ENCODE results near the gene BCAS4. TPM values are rescaled to one million over a fixed set of nuclear protein-coding genes. Genes with fewer than 3 reads are reported as not detected.
A peak's percentile ranks its signal among the peaks of the same experiment; 100 is the strongest.
"Not testable (repeated sequence)": the region's sequence is repeated elsewhere in the genome, so short reads cannot be mapped to it uniquely, and the experiment has no call there.

BCAS4 gene, protein sequence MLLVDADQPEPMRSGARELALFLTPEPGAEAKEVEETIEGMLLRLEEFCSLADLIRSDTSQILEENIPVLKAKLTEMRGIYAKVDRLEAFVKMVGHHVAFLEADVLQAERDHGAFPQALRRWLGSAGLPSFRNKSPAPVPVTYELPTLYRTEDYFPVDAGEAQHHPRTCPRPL
- 1 to 10 TPM; 4.2 to 6.9 (median 5.4) TPM for polyA plus RNA-seq (ENCODE audit: insufficient read length in 4 of 4)

DNA sequence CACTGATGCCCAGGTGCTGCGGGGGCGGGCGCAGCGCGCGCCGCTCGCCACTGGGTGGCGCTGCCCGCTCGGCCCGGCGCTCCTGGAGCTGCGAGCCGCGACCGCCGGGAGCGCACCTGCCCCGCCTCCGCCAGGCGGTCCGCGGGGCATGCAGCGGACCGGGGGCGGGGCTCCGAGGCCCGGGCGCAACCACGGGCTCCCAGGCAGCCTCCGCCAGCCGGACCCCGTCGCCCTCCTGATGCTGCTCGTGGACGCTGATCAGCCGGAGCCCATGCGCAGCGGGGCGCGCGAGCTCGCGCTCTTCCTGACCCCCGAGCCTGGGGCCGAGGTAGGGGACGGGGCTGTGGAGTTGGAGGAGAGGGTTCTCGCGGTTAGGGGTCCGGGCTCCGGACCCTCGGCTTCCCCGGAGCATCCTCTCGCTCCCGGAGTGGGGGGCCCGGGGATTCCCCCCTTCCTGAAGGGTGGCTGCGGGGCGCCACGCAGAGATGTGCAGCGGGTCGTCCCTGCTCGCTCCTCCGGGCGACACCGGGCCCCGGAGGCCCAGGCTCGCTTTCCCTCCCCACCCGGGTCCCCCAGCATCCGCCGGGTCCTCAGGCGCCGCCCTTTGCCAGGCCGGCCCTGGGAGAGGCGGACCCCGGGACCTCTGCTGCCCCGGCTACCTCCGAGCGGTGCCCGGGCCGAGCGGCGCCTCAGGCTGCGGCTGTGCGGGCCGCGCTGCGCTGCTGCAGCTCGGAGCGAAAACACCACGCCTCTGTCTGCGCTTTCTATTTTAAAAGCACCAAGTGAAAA, at the start of gene BCAS4:
TSS of gene BCAS4 (plus strand) at position 216 of the 789 bp plus-strand sequence. CDS start at position 239, 23 bp downstream.
- peak in 3 of 4 donors; percentile 68 to 71 (median 70) for DNase-seq (ENCODE audit: low read depth in 4 of 4, low spot score in 3 of 4)

DNA sequence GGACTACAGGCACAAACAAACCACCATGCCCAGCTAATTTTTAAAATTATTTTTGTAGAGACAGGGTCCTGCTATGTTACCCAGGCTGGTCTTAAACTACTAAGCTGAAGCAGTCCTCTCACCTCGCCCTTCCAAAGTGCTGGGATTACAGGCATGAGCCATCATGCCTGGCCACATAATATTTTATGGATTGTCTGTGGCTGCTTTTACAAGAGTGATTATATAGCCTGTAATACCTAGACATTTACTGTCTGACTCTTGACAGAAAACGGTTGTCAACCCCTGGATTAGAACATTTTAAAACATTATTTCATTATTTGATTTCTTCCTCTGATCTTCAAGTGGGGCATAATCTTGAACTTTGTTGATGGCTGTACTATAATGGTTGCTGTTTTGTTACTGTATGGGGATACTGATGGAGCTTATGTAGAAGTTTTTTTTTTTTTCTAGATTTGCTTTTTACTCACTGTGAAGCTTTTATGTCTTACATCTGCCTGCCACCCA, 49.2 kb upstream of the BCAS4 start:
- DNase-seq (ENCODE audit: low read depth in 4 of 4, low spot score in 3 of 4): no peak

DNA sequence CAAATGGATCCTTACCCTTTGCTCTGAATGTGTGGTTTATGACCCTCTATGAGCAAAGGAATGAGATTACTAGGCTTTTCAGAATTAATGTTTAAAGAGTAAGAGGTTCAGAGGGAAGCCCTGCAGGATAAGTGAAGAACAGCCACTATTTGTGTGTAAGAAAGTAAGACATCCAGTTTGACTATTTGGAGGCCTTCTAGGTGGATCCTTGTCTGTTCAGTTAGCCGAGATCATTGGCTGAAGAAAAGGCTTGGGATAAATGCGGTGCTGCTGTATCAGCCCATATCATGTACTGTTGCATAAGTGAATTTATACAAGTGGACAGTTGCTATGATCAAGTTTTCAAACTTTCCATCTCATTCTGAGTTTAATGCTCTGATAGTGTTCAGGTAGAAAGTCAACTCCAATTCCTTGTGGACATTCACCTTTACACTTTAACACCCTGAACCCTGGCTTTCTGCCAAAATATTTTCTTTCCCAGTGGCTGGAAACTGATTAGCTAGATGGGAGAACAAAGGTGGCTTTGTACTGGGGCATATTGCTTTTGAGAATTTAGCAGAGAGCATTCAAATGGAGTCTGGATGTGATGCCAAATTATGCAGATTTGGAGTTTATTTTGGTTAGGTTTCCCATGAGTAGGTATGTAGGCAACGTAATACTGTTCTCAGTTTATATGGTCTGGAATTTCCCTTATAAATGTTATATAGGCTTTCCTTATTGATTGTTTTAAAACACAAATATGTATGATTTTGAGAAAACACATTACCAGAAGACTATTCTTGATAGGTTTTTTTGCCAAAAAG, 48.5 kb upstream of the BCAS4 start:
- DNase-seq (ENCODE audit: low read depth in 4 of 4, low spot score in 3 of 4): no peak

DNA sequence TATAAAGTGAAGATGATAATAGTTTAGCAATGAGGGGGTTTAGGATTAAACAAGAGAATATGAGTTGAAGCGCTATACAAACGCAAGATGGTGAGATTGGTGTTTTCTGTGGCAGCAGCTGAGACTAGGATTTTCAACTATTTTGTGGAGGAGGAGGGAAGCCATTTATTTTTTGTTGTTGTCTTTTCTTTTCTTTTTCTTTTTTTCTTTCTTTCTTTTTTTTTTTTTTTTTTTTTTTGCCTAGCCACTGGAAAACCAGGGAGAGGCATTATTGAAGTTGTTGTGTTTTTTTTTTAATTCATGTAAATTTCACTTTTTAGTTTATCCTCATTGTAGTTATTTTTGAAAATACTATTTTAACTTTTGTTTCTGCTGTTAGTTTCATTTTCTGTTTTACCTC, 47.6 kb upstream of the BCAS4 start:
- no peak for DNase-seq (ENCODE audit: low read depth in 4 of 4, low spot score in 3 of 4)

DNA sequence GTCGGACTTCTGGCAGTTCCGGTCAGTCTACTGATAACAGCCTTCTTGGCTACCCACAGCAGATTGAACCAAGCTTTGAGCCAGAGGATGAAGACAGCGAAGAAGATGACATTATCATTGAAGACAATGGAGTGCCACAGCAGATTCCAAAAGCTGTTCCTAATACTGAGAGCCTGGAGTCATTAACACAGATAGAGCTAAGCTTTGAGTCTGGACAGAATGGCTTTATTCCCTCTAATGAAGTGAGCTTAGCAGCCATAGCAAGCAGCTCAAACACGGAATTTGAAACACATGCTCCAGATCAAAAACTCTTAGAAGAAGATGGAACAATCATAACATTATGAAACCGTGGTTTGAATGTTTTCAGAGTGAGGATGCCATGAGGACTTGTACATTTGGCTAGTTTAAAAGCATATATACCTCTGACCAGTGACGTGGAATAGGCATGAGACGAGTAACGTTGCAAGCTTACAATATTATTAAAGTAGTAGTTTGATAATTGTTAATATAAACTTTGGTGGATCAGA, 44.7 kb upstream of the BCAS4 start:
- DNase-seq (ENCODE audit: low read depth in 4 of 4, low spot score in 3 of 4): no peak

DNA sequence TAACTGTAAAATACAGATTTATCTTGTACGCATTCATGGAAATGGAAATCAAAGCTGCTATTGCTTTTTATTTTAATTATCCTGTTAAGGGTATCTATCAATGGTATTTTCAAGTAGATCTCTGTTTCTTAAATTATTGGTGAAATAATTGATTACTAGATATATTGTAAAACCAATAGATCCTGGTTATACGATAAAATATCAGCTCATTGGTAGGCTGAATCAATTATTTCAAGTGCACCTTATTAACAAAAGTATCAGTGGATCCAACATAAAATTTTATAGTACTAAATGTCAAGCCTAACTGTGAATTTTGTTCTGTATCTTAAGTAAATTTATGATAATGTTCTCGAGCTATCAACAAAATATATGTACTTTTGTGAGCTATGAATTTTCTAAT, 41.7 kb upstream of the BCAS4 start:
- DNase-seq (ENCODE audit: low read depth in 4 of 4, low spot score in 3 of 4): no peak

DNA sequence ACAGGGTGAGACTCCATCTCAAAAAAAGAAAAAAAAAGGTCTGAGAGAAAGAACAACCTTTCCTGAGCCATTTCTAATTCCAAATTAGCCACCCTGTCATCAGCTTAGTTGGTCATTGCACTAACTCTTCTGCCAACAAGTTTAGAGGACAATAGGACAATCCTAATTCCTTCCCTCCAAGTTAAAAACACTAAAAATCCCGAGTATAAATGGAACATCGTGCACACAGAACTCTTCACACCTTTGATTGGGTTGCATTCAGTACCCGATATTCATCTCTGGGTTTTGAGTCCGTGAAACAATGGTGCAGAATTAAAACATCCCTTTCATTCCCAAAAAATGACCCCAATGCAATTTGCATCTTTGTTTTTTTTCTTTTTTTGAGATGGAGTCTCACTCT, 40.4 kb upstream of the BCAS4 start:
- DNase-seq (ENCODE audit: low read depth in 4 of 4, low spot score in 3 of 4): no peak

DNA sequence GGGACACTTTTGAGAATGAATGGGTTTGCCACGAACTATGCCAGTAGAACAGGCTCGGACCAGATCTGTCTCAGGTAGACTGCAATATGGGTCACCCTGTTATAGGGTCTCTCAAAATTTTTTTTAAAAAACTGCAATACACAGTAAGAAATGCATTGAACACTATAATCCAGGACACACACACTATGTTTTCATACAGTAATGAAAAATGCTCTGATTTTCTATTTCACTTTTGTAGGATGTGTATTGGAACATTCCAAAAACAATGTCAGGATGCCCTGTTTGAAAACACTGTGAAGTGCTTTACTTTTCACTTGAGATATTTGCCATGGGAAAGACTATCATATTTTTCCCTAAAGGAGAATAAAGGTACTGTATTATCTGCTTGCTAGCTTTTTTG, 38.4 kb upstream of the BCAS4 start:
- DNase-seq (ENCODE audit: low read depth in 4 of 4, low spot score in 3 of 4): no peak

DNA sequence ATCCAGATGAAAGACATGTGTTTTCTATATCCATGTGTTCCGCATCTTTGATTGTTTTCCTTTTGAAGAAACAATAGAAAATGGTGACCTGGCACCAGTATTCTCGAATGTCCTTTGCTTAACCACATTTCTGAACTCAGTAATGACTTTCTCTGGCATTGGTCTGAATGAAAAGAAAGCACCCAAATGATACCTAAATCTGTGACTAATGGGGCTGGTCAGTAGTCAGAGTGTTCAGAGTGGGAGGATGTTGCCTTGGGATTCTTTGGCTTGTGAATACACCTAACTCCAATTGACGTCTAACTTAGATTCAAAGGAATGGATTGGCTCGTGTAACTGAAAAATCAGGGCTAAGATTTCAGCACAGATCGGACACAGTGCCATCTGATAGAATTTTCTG, 36.4 kb upstream of the BCAS4 start:
- DNase-seq (ENCODE audit: low read depth in 4 of 4, low spot score in 3 of 4): no peak

DNA sequence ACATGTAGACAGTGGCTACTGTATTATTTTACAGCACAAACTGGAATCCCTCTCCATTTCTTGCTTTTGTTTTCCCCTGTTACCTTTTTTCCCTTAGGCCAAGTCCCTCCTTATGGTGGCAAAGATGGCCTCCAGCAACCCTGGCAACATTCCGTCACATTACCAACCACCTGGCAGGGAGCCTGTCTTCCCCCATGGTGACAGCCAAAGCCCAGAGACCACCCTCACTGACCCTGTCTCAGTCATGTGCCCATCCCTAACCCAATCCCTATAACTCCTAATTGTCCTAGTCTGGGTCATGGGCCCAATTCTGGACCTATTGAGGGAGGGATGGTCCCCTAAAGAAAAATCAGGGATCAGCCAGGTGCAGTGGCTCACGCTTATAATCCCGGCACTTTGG, 35.9 kb upstream of the BCAS4 start:
- DNase-seq (ENCODE audit: low read depth in 4 of 4, low spot score in 3 of 4): no peak

DNA sequence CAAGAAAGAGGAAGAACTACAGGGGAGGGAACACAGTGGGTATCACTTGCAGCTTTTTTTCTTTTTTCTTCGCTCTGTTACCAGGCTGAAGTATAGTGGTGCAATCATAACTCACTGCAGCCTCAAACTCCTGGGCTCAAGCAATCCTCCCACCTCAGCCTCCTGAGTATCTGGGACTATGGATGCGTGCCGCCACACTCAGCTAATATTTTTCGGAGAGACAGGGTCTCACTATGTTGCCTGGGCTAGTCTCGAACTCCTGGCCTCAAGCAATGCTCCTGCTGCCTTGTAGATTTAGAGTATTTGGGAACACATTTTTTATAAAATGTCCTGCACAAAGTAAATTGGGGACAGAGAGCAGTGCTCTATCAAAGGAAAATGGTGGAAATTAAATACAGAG, 35.2 kb upstream of the BCAS4 start:
- DNase-seq (ENCODE audit: low read depth in 4 of 4, low spot score in 3 of 4): no peak

DNA sequence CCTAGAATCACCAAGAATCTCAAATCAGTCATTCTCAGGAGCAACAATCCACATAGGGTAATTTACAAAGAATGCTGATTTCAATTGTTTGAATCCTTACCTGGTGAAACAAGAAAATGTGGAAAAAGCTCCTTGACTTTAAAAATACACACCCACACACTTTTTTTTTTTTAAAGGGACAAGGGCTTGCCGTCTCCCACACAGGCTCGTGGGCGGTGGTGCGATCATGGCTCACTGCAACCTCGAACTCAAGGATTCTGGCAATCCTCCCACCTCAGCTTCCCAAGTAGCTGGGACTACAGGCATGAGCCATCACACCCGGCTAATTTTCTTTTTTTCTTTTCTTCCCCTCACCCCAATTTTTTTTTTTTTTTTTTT, 32.8 kb upstream of the BCAS4 start:
- DNase-seq (ENCODE audit: low read depth in 4 of 4, low spot score in 3 of 4): no peak

DNA sequence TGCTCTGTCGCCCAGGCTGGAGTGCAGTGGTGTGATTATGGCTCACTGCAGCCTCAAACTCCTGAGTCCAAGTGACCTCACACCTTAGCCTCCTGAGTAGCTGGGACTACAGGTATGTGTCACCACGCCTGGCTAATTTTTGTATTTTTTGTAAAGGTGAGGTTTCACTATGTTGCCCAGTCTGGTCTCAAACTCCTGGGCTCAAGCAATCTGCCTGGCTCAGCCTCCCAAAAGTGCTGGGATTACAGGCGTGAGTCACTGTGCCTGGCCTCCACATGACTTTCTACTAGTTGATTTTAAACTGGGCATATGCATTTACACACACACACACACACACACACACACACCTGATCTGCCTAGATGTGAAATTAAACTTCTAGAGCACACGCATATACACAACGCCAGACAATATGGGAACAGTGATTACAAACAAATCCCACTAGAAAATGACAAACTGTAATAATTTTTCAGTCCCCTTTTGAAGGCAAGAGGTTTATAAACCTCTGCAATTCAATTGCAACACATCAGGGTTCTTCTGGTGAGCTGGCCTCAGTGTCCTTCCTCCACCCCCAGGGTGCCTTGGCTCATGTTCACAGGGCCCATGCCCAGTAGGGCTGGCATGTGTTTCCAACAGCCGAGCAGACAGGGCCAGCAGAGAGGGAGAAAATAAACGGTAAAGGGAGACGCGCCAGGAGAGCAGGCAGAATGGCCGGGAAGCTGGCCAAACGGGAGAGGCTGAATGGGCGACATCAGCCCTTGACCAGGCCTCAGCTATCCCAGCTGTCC, 32.2 kb upstream of the BCAS4 start:
- DNase-seq (ENCODE audit: low read depth in 4 of 4, low spot score in 3 of 4): no peak

DNA sequence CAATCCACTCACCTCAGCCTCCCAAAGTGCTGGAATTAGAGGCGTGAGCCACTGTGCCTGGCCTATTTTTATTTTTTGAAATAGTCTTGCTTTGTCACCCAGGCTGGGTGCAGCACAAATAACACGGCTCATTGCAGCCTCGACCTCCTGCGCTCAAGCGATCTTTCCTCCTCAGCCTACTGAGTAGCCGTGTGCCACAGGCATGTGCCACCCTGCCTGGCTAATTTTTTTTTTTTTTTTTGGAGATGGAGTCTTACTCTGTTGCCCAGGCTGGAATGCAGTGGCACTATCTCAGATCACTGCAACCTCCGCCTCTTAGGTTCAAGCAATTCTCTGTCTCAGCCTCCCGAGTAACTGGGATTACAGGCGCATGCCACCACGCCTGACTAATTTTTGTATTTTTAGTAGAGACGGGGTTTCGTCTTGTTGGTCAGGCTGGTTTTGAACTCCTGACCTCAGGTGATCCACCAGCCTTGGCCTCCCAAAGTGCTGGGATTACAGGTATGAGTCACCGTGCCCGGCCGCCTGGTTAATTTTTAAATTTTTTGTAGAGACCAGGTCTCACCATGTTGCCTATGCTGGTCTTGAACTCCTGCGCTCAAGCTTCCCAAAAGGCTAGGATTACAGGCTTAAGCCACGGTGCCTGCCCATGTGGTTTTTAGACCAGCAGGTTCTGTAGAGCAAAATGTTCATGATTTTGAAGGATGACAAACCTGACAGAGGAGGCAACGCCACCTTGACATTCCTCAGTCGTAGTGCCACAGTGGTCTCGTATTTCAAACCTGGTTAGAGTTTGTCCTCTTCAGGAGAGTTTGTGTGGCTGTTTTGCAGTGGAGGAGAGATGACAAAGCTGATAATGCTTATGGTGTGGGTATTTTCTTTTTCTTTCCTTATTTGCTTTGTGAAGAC, 31.1 kb upstream of the BCAS4 start:
- DNase-seq (ENCODE audit: low read depth in 4 of 4, low spot score in 3 of 4): not testable (repeated sequence)

DNA sequence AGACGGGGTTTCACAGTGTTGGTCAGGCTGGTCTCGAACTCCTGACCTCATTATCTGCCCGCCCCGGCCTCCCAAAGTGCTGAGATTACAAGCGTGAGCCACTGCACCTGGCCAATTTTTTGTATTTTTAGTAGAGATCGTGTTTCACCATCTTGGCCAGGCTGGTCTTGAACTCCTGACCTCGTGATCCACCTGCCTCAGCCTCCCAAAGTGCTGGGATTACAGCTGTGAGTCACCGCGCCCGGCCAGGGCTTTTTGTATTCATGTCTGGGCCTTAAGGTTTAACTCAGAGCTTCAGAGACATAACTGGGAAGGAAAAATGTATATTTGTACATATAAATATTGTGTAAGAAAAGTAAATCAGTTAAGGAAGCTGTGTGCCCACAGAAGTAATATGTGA, 29.6 kb upstream of the BCAS4 start:
- DNase-seq (ENCODE audit: low read depth in 4 of 4, low spot score in 3 of 4): not testable (repeated sequence)

DNA sequence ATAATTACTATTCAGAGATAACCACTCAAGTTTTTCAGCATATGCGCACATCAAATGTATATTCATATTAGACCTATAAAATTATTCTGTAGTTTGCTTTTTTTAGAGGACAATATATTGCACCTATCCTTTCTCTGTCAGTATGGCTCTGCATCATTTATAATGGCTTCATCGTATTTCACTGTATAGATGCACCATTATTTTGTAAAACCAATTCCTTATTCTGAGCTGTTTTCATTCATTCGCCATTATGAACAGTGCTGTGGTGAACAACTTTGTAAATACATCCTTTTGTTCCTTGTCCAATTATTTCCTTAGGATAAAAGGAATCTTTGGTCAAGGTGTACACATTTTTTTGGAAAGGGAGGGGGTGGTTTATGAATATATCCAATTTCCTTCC, 29.2 kb upstream of the BCAS4 start:
- no peak for DNase-seq (ENCODE audit: low read depth in 4 of 4, low spot score in 3 of 4)

DNA sequence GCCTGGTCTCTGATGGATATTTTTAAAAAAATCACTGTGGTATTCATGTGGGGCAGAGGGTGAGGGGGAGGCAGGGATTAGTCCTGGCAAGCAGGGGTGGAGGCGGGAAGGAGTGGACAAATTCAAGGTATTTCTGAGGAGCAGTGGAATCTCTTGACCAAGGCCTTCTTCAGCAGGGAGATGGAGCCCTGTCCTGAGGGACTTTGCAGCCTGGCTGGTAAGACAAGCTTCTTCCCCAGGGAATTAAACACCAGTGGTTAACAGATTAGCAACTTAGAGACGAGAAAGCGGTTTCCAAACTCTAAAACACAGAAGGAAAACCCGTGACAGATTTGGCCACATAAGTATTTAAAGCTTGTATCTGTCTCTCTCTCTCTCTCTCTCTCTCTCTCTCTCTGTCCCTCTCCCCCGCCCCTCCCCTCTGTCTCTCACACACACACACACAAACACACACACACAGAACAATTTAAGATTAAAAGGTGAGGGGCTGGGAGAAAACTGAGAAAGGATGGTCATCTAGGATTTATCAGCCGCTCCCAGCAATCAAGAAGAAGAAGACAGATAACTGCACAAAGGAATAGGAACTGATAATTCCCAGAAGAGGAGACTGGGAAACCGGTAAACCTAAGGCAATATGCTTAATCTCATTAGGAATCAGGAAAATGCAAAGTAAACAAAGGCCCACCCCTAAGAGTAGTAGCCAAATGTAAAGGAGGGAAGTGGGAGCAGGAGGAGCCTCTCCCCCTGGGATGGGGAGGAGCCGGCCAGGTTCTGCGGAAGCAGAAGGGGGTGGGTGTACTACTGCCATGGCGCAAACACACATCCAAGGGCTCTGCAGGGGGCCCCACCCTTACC, 27.7 kb upstream of the BCAS4 start:
- not testable (repeated sequence) for DNase-seq (ENCODE audit: low read depth in 4 of 4, low spot score in 3 of 4)

DNA sequence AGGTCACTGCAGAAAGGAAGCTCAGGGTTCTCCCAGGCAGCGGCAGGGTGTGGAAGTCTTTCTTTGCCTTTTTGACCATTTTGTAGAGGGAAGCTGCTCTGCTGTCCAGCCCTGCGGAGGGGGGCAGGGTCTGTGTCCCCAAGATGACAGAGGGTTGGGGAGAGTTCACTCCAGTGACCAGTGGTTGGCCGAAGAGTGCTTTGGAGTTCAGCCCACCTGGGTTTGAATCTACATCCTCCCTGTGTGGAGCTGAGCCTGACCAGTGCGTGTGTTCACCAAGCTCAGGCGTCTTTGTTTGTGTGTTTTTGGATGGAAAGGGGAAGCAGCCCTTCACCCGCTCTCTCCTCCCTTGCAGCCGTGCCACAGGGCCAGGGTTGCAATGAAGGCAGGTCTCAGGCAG, 25.9 kb upstream of the BCAS4 start:
- not testable (repeated sequence) for DNase-seq (ENCODE audit: low read depth in 4 of 4, low spot score in 3 of 4)

All from right renal pelvis (tissue), 4 donors.